Adrenal gland (tissue), 5 donors: ENCODE data around the gene TMEM214.

Experiments used
- POLR2A ChIP-seq, 2 donors: fragments of 450-650 bp; IDR thresholded peaks; one replicate each; pipeline ENCODE4 v1.6.1; 2017; ENCODE audit warnings: antibody characterized with exemption in 2 of 2, mild to moderate bottlenecking in 2 of 2, moderate library complexity in 1 of 2
- TF ChIP-seq, protein P1 (sequence below), 6 experiments: fragments of 450-650 bp in 4 of 6; fragments of 200-600 bp in 2 of 6; sonication (generic) in 1 of 6; IDR thresholded peaks; 1 replicate in 5 of 6; 2 replicates in 1 of 6; pipeline versions ENCODE4 v1.5.1 to v1.8.0; 2016 to 2021; ENCODE audit warnings: antibody characterized with exemption in 6 of 6, mild to moderate bottlenecking in 2 of 6, moderate library complexity in 1 of 6
- donor health status: DM: no; HTN: no; CAD: no.

DNA sequence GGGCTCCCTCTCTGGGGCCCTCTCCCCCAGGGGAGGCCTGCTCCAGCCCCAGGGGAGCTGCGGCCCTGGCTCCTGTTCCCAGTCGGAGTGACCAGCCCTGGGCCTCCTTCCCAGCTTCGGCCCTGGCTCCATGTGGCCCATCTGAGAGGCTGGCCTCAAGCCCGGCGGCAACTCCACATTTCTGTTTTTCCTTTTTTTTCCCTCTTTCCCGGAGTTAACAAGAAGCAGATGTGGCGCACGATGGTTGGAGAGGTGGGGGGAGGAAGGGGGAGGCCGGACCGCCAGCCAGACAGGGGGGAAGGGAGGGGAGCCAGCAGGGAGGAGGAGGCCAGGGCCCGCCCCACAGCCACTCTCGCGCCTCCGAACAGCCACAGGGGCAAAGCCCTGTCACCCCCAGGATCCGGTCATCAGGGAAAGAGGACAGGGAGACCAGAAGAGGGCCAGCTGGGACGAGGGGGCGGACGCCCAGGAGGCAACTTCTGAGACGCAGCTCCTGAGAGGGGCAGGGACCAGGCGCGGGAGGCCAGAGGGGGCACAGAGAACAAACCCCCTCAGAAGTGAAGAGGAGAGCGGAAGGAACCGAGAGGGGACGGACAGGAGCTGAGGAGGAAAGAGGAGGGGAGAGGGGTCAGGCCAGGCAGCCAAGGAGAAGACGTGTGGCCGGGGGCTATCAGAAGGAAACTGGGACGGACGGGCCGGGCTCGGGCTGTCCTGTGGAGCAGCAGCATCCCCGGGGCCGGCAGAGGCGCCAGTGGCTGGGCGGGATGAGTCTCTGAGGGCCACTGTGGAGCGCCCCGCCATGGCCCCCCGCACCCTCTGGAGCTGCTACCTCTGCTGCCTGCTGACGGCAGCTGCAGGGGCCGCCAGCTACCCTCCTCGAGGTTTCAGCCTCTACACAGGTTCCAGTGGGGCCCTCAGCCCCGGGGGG is 45.8 kb downstream of the TMEM214 start, which contains the start of gene EMILIN1:
- TF ChIP-seq, protein P1, sequence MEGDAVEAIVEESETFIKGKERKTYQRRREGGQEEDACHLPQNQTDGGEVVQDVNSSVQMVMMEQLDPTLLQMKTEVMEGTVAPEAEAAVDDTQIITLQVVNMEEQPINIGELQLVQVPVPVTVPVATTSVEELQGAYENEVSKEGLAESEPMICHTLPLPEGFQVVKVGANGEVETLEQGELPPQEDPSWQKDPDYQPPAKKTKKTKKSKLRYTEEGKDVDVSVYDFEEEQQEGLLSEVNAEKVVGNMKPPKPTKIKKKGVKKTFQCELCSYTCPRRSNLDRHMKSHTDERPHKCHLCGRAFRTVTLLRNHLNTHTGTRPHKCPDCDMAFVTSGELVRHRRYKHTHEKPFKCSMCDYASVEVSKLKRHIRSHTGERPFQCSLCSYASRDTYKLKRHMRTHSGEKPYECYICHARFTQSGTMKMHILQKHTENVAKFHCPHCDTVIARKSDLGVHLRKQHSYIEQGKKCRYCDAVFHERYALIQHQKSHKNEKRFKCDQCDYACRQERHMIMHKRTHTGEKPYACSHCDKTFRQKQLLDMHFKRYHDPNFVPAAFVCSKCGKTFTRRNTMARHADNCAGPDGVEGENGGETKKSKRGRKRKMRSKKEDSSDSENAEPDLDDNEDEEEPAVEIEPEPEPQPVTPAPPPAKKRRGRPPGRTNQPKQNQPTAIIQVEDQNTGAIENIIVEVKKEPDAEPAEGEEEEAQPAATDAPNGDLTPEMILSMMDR (IDR thresholded peaks at IDR 0.05) = no peak
- no peak for TF ChIP-seq POLR2A (IDR thresholded peaks at IDR 0.05)
